ENCODE data around the gene HEXD.

HEXD gene

GRCh38 chr17:82415786-82416185 lies 2.4 kb upstream of the HEXD start:
- H3K4me3 ChIP-seq (ENCODE audit: low read depth, low read length) = no peak overlapping the region
- no peak for TF ChIP-seq CTCF (IDR thresholded peaks at IDR 0.05; ENCODE audit: low read depth, low read length)

- TF ChIP-seq CTCF (IDR thresholded peaks at IDR 0.05; ENCODE audit: low read depth, low read length) = no peak
- H3K4me3 ChIP-seq (ENCODE audit: low read depth, low read length) = no peak overlapping the region
These were observed 1.9 kb upstream of the HEXD start for GRCh38 chr17:82416264-82416663.

GRCh38 chr17:82416771-82417170 lies 1.4 kb upstream of the HEXD start:
- no peak for TF ChIP-seq CTCF (IDR thresholded peaks at IDR 0.05; ENCODE audit: low read depth, low read length)
- H3K4me3 ChIP-seq (ENCODE audit: low read depth, low read length) = no peak overlapping the region

GRCh38 chr17:82419540-82419939 lies 1.4 kb downstream of the HEXD start:
- peak overlapping the region; percentile 85 for H3K4me3 ChIP-seq (ENCODE audit: low read depth, low read length)

GRCh38 chr17:82424001-82424862 lies 6.1 kb downstream of the HEXD start:
- no peak overlapping the region for H3K4me3 ChIP-seq (ENCODE audit: low read depth, low read length)
- TF ChIP-seq CTCF (IDR thresholded peaks at IDR 0.05; ENCODE audit: low read depth, low read length) = peak; percentile 86

More at GRCh38 chr17:82419540-82419939, 1.4 kb downstream of the HEXD start:
- no peak for TF ChIP-seq CTCF (IDR thresholded peaks at IDR 0.05; ENCODE audit: low read depth, low read length)

- no peak for TF ChIP-seq CTCF (IDR thresholded peaks at IDR 0.05; ENCODE audit: low read depth, low read length)
These were observed 6.7 kb downstream of the HEXD start for GRCh38 chr17:82424863-82425159.

GRCh38 chr17:82428546-82428945 lies 10.4 kb downstream of the HEXD start:
- no peak overlapping the region for H3K4me3 ChIP-seq (ENCODE audit: low read depth, low read length)
- no peak for TF ChIP-seq CTCF (IDR thresholded peaks at IDR 0.05; ENCODE audit: low read depth, low read length)

More at GRCh38 chr17:82424863-82425159, 6.7 kb downstream of the HEXD start:
- H3K4me3 ChIP-seq (ENCODE audit: low read depth, low read length) = no peak overlapping the region
